HepG2 (cell line): ENCODE measurements around the gene REPIN1. TPM values are rescaled to one million over a fixed set of nuclear protein-coding genes. Genes with fewer than 3 reads are reported as not detected.
A peak's percentile ranks its signal among the peaks of the same experiment; 100 is the strongest.

ENCODE experiments used
- ISL2 ChIP-seq: sonication (generic); formaldehyde crosslinking; IDR thresholded peaks from 2 replicates; pipeline ENCODE4 v1.5.0; 2020; ENCODE audit warnings: missing genetic modification reagents
- SALL2 ChIP-seq: sonication (generic); formaldehyde crosslinking; IDR thresholded peaks from 2 replicates; pipeline ENCODE4 v1.8.1; 2023; ENCODE audit warnings: mild to moderate bottlenecking, missing genetic modification reagents, inconsistent platforms
- SAP130 ChIP-seq: IDR thresholded peaks from 2 replicates; pipeline ENCODE4 v1.6.1; 2016; ENCODE audit warnings: low read depth
- SKI ChIP-seq: fragments of 450-650 bp; IDR thresholded peaks from one replicate; pipeline ENCODE4 v1.6.1; 2018; ENCODE audit warnings: mild to moderate bottlenecking; ENCODE audit not compliant: partially characterized antibody
- TFE3 ChIP-seq: IDR thresholded peaks from 2 replicates; pipeline ENCODE4 v1.6.1; 2016
- ZBTB7A ChIP-seq: sonication (generic); formaldehyde crosslinking; IDR thresholded peaks from 2 replicates; pipeline ENCODE4 v1.8.0; 2022; ENCODE audit warnings: mild to moderate bottlenecking, missing genetic modification reagents
- ZGPAT ChIP-seq: IDR thresholded peaks from 2 replicates; pipeline ENCODE4 v1.6.1; 2016; ENCODE audit warnings: mild to moderate bottlenecking
- ZNF432 ChIP-seq: sonication (generic); formaldehyde crosslinking; IDR thresholded peaks from 2 replicates; pipeline ENCODE4 v1.5.0; 2020; ENCODE audit warnings: missing genetic modification reagents, mild to moderate bottlenecking, borderline replicate concordance
- ZNF646 ChIP-seq: sonication (generic); formaldehyde crosslinking; IDR thresholded peaks from 2 replicates; pipeline ENCODE4 v1.9.0; 2021; ENCODE audit warnings: mild to moderate bottlenecking, missing genetic modification reagents
- ZNF749 ChIP-seq: sonication (generic); formaldehyde crosslinking; IDR thresholded peaks from 2 replicates; pipeline ENCODE4 v1.8.0; 2022; ENCODE audit warnings: mild to moderate bottlenecking, missing genetic modification reagents, moderate library complexity, borderline replicate concordance
- ZSCAN21 ChIP-seq: sonication (generic); formaldehyde crosslinking; IDR thresholded peaks from 2 replicates; pipeline ENCODE4 v1.8.0; 2022; ENCODE audit warnings: mild to moderate bottlenecking, missing genetic modification reagents, moderate library complexity, borderline replicate concordance
- polyA plus RNA-seq, 8 experiments: library from polyadenylated mRNA; depleted of rRNA in 3 of 8; stranded (reverse) in 7 of 8; unstranded in 1 of 8; fragments of >200 nt; fragmentation: Illumina TruSeq in 4 of 8; extraction: Trizol in 4 of 8; gene quantifications; 2 replicates each; pipeline versions ENCODE4 v1.2.1 to v1.2.3, GENCODE V29; 2011 to 2016; ENCODE audit warnings: low read depth in 4 of 8, missing spikeins in 1 of 8, mixed read lengths in 1 of 8; ENCODE audit not compliant: insufficient read depth in 1 of 8
- total RNA-seq, 5 experiments: library from RNA; depleted of rRNA; stranded (reverse); fragments of >200 nt; fragmentation: Illumina TruSeq; extraction: Trizol; gene quantifications; 2 replicates each; pipeline ENCODE4 v1.2.3, GENCODE V29; 2016; ENCODE audit warnings: low read depth in 1 of 5
- TF ChIP-seq, protein P1 (sequence below): sonication (generic); formaldehyde crosslinking; IDR thresholded peaks from 2 replicates; pipeline ENCODE4 v1.8.1; 2023; ENCODE audit warnings: mild to moderate bottlenecking, moderate library complexity, missing genetic modification reagents
- TF ChIP-seq, protein P2 (sequence below): sonication (generic); formaldehyde crosslinking; IDR thresholded peaks from 2 replicates; pipeline ENCODE4 v1.4.0; 2020; ENCODE audit warnings: missing genetic modification reagents

Gene REPIN1
- total and polyA plus RNA-seq, 2 of the 13 experiments (the other 11 are each of a cell fraction or from before 2014, with no cell fraction given), result 69.9 to 108 TPM

DNA sequence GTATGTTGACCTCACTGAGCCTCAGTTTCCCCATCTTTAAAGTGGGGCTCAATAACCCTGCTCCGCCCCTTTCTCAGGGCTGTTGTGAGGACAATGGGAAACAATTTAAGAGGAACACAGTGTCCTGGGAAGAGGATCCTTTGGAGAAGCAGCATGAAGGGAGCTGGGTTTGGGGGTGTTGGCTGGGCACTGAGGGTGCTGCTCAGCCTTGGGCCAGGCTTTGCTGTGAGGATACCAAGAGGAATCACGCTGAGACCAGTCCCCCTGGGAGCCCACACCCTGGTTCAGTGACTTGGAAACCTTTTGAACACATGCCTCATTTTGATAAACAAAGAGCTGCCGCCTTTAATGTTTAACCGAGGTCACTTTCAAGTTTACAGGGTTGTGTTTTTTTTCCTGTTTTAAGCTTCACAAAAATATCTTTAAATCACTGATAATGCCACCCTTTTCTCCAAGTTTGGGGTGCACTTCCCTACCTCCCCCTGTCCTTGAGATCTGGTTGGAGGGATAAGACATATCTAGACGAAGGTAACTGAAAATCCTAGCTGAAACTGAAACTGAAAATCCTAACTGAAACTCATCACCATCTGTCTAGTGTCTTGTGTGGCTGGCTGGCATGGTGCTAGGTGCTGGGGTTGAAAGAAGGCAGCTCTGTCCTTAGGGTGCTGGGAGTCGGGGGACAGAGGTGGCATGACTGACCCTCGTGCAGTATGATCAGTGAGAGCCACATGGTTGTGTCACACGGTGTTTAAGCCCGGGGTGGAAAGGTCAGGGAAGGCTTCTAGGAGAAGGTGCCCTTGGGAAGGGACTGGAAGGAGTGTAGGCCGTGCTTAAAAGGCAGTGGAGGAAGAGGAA is 38.2 kb downstream of the REPIN1 start (continued):
- no peak for TF ChIP-seq ZNF646
- TF ChIP-seq SALL2, result 0 out of 2 replicates have a peak, but pooled peaks have one; percentile 23
- TF ChIP-seq SAP130 (CRISPR knock-in tag), result peak; percentile 76
- TF ChIP-seq ISL2 (CRISPR knock-in tag), result peak; percentile 80
- 0 out of 2 replicates have a peak, but pooled peaks have one; percentile 51 for TF ChIP-seq TFE3
- TF ChIP-seq, protein P1, sequence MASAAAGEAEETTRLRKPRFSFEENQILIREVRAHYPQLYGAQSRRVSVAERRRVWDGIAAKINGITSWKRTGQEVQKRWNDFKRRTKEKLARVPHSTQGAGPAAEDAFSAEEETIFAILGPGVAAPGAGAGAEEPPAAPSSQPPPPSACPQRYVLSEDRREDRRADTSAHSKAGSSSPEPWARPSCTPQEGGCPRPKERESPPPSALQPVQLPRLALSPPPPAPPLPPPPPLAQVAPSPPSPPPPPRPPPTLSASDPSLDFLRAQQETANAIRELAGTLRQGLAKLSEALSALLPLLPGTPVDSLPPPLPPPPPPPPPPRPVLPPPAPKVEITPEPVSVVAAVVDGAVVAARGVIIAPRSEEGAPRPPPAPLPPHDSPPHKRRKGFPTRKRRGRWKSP (CRISPR knock-in tag), result peak; percentile 42; the same call in 1 of the 2 replicates
- TF ChIP-seq, protein P2, sequence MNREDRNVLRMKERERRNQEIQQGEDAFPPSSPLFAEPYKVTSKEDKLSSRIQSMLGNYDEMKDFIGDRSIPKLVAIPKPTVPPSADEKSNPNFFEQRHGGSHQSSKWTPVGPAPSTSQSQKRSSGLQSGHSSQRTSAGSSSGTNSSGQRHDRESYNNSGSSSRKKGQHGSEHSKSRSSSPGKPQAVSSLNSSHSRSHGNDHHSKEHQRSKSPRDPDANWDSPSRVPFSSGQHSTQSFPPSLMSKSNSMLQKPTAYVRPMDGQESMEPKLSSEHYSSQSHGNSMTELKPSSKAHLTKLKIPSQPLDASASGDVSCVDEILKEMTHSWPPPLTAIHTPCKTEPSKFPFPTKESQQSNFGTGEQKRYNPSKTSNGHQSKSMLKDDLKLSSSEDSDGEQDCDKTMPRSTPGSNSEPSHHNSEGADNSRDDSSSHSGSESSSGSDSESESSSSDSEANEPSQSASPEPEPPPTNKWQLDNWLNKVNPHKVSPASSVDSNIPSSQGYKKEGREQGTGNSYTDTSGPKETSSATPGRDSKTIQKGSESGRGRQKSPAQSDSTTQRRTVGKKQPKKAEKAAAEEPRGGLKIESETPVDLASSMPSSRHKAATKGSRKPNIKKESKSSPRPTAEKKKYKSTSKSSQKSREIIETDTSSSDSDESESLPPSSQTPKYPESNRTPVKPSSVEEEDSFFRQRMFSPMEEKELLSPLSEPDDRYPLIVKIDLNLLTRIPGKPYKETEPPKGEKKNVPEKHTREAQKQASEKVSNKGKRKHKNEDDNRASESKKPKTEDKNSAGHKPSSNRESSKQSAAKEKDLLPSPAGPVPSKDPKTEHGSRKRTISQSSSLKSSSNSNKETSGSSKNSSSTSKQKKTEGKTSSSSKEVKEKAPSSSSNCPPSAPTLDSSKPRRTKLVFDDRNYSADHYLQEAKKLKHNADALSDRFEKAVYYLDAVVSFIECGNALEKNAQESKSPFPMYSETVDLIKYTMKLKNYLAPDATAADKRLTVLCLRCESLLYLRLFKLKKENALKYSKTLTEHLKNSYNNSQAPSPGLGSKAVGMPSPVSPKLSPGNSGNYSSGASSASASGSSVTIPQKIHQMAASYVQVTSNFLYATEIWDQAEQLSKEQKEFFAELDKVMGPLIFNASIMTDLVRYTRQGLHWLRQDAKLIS (CRISPR knock-in tag), result no peak
- no peak for TF ChIP-seq ZBTB7A (CRISPR knock-in tag)
- TF ChIP-seq ZNF432 (CRISPR knock-in tag), result no peak
- 0 out of 2 replicates have a peak, but pooled peaks have one; percentile 53 for TF ChIP-seq ZNF749 (CRISPR knock-in tag)
- 0 out of 2 replicates have a peak, but pooled peaks have one; percentile 37 for TF ChIP-seq ZSCAN21 (CRISPR knock-in tag)
- peak; percentile 69; the same call in 1 of the 2 replicates for TF ChIP-seq ZGPAT (CRISPR knock-in tag)
- peak; percentile 79 for TF ChIP-seq SKI
